Panc1 (cell line): ENCODE measurements around the gene CLGN. TPM values are rescaled to one million over a fixed set of nuclear protein-coding genes. Genes with fewer than 3 reads are reported as not detected.

Experiments used
- ATAC-seq: fragments of 200-7000 bp; cut with Tn5 transposase; 2 replicates; pipeline ENCODE4 v1.9.1; 2020; ENCODE audit warnings: mild to moderate bottlenecking, moderate library complexity
- BruUV-seq: library from RNA; stranded (reverse); fragments of 400-500 nt; replicated peaks from 2 replicates; lab custom pipeline; 2021; lab: Mats Ljungman, UMichigan
- CTCF ChIA-PET: fragments of 300-600 bp; sonication (Branson Sonifier 250); formaldehyde crosslinking; loops from one replicate; lab custom pipeline; 2022; ENCODE audit warnings: antibody characterized with exemption; lab: Charles Lee
- POLR2A ChIA-PET: fragments of 300-600 bp; sonication (Branson Sonifier 250); formaldehyde crosslinking; loops from one replicate; lab custom pipeline; 2022; ENCODE audit warnings: antibody characterized with exemption; lab: Charles Lee
- DNase-seq: peaks from one replicate; pipeline ENCODE4 v3.0.0-alpha.2; 2010; ENCODE audit warnings: low read depth, low spot score
- H3K27ac ChIP-seq: 2 replicates; pipeline ENCODE4 v1.5.1; 2011; ENCODE audit warnings: mild to moderate bottlenecking, low read length, inconsistent platforms
- H3K27me3 ChIP-seq: fragments of 200-500 bp; sonication (Bioruptor generic); 2 replicates; pipeline ENCODE4 v1.6.0; 2014; ENCODE audit warnings: low read length, inconsistent platforms; ENCODE audit not compliant: control insufficient read depth, insufficient read depth
- H3K36me3 ChIP-seq: fragments of 200-500 bp; sonication (Bioruptor generic); 2 replicates; pipeline ENCODE4 v1.5.1; 2014; ENCODE audit warnings: inconsistent platforms, mild to moderate bottlenecking, low read length, moderate library complexity; ENCODE audit not compliant: control insufficient read depth, insufficient read depth
- H3K4me1 ChIP-seq: 2 replicates; pipeline ENCODE4 v1.5.1; 2011; ENCODE audit warnings: inconsistent platforms, mild to moderate bottlenecking, low read length, moderate library complexity; ENCODE audit not compliant: control insufficient read depth, insufficient read depth
- H3K4me3 ChIP-seq, 2 experiments: 2 replicates each; pipeline ENCODE4 v1.5.1; 2011 to 2012; ENCODE audit warnings: low read depth in 2 of 2, low read length in 2 of 2, mild to moderate bottlenecking in 2 of 2, inconsistent platforms in 1 of 2, moderate library complexity in 1 of 2
- H3K9me3 ChIP-seq: fragments of 200-500 bp; sonication (Bioruptor generic); 2 replicates; pipeline ENCODE4 v1.5.1; 2014; ENCODE audit warnings: low read depth, mild to moderate bottlenecking, inconsistent platforms, low read length, moderate library complexity; ENCODE audit not compliant: control insufficient read depth, insufficient read depth
- CTCF ChIP-seq: fragments of 450-650 bp; IDR thresholded peaks from 2 replicates; pipeline ENCODE4 v1.5.1; 2017; ENCODE audit warnings: mild to moderate bottlenecking
- POLR2AphosphoS5 ChIP-seq: IDR thresholded peaks from 2 replicates; pipeline ENCODE4 v1.6.1; 2012; ENCODE audit warnings: mild to moderate bottlenecking, low read depth, low read length, moderate library complexity
- REST ChIP-seq, 2 experiments: IDR thresholded peaks; 2 replicates each; pipeline ENCODE4 v1.6.1; 2011 to 2012; ENCODE audit warnings: low read depth in 2 of 2, control low read depth in 1 of 2, low read length in 1 of 2, mild to moderate bottlenecking in 1 of 2, moderate library complexity in 1 of 2; ENCODE audit not compliant: insufficient read depth in 1 of 2
- SIN3A ChIP-seq: IDR thresholded peaks from 2 replicates; pipeline ENCODE4 v1.6.1; 2012; ENCODE audit warnings: low read depth, mild to moderate bottlenecking, low read length, moderate library complexity, borderline replicate concordance; ENCODE audit not compliant: insufficient read depth
- TCF7L2 ChIP-seq: IDR thresholded peaks from 2 replicates; pipeline ENCODE4 v1.6.1; 2011; ENCODE audit warnings: mild to moderate bottlenecking, low read depth, low read length, inconsistent platforms
- in situ Hi-C: cut with HindIII; loops from 2 replicates; pipeline ENCODE4 v1.10.0; 2016; ENCODE audit warnings: low sequenced_read_pairs, low pct_unique_long_range_greater_than_20kb
- intact Hi-C: fragments of 100-400 bp; cut with micrococcal nuclease; formaldehyde crosslinking; loops from one replicate; pipeline ENCODE4 v1.10.0; 2022; ENCODE audit not compliant: unreplicated experiment
- total RNA-seq: library from RNA; stranded (reverse); gene quantifications from one replicate; pipeline ENCODE4 v1.2.1, GENCODE V29; 2021; ENCODE audit not compliant: unreplicated experiment

The CLGN gene
- total RNA-seq, 1 experiment from 2014 or later, result 5.4 TPM

GRCh38 chr4:140463614-140464013 lies 36.2 kb upstream of the CLGN start:
- CTCF ChIA-PET, result no interaction called here
- TF ChIP-seq REST (IDR thresholded peaks at IDR 0.05; ENCODE audit: insufficient read depth in 1 of 2, low read depth in 2 of 2, low read length in 1 of 2), result no peak
- Histone ChIP-seq H3K9me3 (no peaks in the 10 kb centered on the region), H3K36me3 (no peaks in the 10 kb centered on the region), H3K27me3 (no peaks in the 10 kb centered on the region; the same call in 1 of the 2 replicates), H3K27ac (no peak overlapping the region), H3K4me1 (no peaks in the 10 kb centered on the region), H3K4me3 (no peak overlapping the region)
- intact Hi-C loops (no loop called here), in situ Hi-C loops (no loop called here)
- POLR2A ChIA-PET, result no interaction called here
- ATAC-seq, result no peak
- BruUV-seq, result no TSS peak
- DNase-seq, result no peak

- intact Hi-C loops, result no loop called here
- ATAC-seq, result no peak
- no peak for DNase-seq
- Histone ChIP-seq H3K4me3 (no peak overlapping the region), H3K4me1 (no peaks in the 10 kb centered on the region), H3K27me3 (no peaks in the 10 kb centered on the region; the same call in 1 of the 2 replicates), H3K27ac (no peak overlapping the region), H3K9me3 (no peaks in the 10 kb centered on the region), H3K36me3 (no peaks in the 10 kb centered on the region)
- in situ Hi-C loops, result no loop called here
- POLR2A ChIA-PET, result no interaction called here
- BruUV-seq, result no TSS peak
- TF ChIP-seq SIN3A (no peak), POLR2AphosphoS5 (no peak), TCF7L2 (no peak), CTCF (no peak), REST (IDR thresholded peaks at IDR 0.05; ENCODE audit: insufficient read depth in 1 of 2, low read depth in 2 of 2, low read length in 1 of 2) (no peak)
- CTCF ChIA-PET, result no interaction called here
Measured at GRCh38 chr4:140463182-140463581, 35.7 kb upstream of the CLGN start.
